Rectal smooth muscle tissue (tissue), 1 donor: ENCODE measurements around the gene GALNT18.
A peak's percentile ranks its signal among the peaks of the same experiment; 100 is the strongest.

ENCODE experiments used
- H3K27ac ChIP-seq: one replicate; pipeline ENCODE4 v1.7.0; 2013; ENCODE audit warnings: low read depth, low read length, inconsistent platforms
- H3K27me3 ChIP-seq: one replicate; pipeline ENCODE4 v1.7.0; 2013; ENCODE audit warnings: low read length; ENCODE audit not compliant: control insufficient read depth, insufficient read depth
- H3K36me3 ChIP-seq: one replicate; pipeline ENCODE4 v1.7.0; 2013; ENCODE audit warnings: low read length; ENCODE audit not compliant: control insufficient read depth, insufficient read depth
- H3K4me1 ChIP-seq: one replicate; pipeline ENCODE4 v1.7.0; 2013; ENCODE audit warnings: low read length; ENCODE audit not compliant: control insufficient read depth, insufficient read depth
- H3K4me3 ChIP-seq: one replicate; pipeline ENCODE4 v1.7.0; 2013; ENCODE audit warnings: low read length
- H3K9ac ChIP-seq: one replicate; pipeline ENCODE4 v1.7.0; 2013; ENCODE audit warnings: low read length

The GALNT18 gene

GRCh38 chr11:11396301-11397035 lies 225.3 kb downstream of the GALNT18 start:
- peak overlapping the region; percentile 76 for H3K27ac ChIP-seq
- H3K9ac ChIP-seq, result no peak overlapping the region
- no peaks in the 10 kb centered on the region for H3K27me3 ChIP-seq
- H3K4me1 ChIP-seq, result peaks cover 12% of the 10 kb centered on the region
- H3K36me3 ChIP-seq, result no peaks in the 10 kb centered on the region
- no peak overlapping the region for H3K4me3 ChIP-seq

DNA sequence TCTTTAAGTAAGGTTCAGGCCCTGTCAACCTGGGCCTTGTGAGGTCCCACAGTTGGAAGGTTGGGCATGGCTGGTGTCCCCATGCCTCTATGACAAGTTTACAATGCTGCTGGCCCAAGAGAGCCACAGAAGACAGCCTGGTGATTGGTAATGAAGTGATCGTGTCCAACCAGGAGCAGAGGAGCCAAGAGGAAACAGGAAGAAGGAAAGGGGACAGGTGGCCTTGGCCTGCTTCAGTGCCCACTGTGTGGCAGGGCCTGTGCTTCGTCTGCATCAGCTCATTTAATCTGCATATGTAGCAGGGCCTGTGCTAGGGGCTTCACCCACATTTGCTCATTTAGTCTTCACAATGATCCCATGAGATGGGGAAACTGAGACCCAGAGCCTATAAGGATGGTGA lies 226.7 kb downstream of the GALNT18 start:
- Histone ChIP-seq H3K27me3 (no peaks in the 10 kb centered on the region), H3K4me1 (peaks cover 12% of the 10 kb centered on the region), H3K9ac (no peak overlapping the region), H3K27ac (no peak overlapping the region), H3K4me3 (no peak overlapping the region), H3K36me3 (no peaks in the 10 kb centered on the region)

DNA sequence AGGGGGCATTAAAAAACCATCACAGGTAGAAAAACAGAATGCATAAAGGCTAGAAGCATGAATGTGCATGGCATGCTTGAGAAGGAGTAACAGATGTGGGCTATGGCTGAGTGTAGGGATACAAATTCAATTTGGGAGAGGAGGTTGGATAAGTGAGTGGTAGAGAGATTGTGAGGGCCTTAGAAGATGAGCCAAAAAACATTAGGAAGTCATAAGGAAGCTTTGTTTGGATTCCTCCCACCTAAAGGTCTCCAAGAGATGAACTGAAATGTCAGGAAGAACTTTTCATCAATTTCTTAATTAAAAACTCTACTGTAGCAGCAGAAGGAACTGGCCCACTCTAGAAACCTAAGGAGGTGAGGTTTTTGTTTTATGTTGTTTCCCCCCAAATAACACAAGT lies 227.6 kb downstream of the GALNT18 start:
- H3K36me3 ChIP-seq, result no peaks in the 10 kb centered on the region
- no peak overlapping the region for H3K9ac ChIP-seq
- no peak overlapping the region for H3K4me3 ChIP-seq
- H3K27ac ChIP-seq, result no peak overlapping the region
- H3K27me3 ChIP-seq, result no peaks in the 10 kb centered on the region
- peaks cover 12% of the 10 kb centered on the region for H3K4me1 ChIP-seq

DNA sequence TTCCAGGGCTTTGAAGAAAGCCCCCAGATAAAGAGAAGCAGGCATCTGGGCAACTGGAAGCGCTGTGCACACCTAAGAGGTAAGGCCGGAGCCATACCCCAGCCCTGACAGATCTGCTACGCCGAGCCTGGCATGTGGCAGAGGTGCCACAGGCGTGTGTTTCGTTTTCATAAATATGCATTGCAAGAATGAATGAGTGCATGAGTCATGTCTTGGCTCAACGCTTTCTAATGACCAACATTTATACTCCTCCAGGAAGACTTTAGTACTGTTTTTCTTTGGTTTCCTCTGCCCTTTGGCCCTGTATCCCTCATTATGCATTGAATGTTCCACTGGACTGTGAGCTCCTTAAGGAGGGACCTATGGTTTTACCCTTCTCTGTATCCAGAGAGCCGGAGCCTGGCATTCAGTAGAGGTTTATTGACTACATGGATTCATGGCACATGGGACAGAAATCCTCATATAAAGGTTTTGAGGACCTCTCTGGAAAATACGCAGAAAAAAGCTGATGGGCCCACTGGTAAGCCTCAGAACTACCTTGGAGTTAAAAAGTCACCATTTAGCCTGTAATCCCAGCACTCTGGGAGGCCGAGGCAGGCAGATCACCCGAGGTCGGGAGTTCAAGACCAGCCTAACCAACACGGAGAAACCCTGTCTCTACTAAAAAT lies 229.9 kb downstream of the GALNT18 start:
- no peaks in the 10 kb centered on the region for H3K27me3 ChIP-seq
- no peak overlapping the region for H3K4me3 ChIP-seq
- peaks cover 12% of the 10 kb centered on the region for H3K4me1 ChIP-seq
- no peak overlapping the region for H3K27ac ChIP-seq
- no peaks in the 10 kb centered on the region for H3K36me3 ChIP-seq
- no peak overlapping the region for H3K9ac ChIP-seq

DNA sequence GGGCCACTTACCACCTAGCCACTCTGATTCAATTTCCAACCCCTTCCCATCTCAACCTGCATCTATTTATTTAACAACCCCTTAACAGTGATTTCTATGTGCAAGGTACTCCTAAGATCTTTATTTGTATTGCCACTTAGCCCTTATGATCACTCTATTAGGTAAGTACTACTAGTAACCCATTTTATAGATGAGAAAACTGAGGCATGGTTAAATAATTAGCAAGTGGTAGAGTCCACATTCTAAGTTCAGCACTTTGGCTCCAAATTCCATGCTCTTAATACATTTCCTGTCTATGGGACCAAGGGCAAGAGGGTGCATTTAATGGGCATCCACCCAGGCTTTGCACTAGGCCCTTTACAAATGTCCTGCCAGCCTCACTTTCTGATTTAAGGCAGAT lies 230.6 kb downstream of the GALNT18 start:
- peaks cover 4% of the 10 kb centered on the region for H3K4me1 ChIP-seq
- no peaks in the 10 kb centered on the region for H3K36me3 ChIP-seq
- no peaks in the 10 kb centered on the region for H3K27me3 ChIP-seq
- no peak overlapping the region for H3K4me3 ChIP-seq
- no peak overlapping the region for H3K9ac ChIP-seq
- no peak overlapping the region for H3K27ac ChIP-seq

DNA sequence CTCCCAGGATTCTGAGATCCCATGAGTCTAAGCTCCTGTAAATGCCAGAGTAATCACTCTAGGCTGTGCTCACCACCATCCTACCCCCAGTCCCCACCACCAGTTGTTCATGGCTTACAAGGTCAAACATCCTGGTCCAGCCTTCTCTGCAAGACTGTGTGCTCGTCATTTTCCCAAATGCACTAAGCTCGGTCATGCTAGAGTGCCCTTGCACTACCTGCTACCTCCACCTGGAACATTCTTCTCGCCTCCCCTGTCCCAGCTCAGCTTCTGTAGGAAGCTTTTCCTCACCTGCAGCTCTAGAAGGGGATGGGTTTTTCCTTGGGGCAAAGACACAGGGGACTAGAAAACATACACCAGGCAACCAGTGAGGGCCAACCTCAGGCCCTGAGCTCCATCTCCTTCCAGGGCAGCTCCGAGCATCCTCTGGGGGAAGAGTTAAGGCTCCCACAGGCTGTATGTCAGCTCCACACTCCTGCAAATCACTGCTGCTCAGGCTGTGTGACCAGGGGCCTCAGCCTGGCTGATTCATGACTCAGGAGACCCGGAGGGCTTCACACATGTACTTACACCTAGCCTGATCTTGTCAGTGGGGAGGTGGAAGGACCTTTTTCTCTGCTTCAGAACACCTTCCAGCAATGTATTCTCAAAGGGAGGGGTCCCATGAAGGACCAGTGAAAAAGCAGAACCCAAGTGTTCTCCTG lies 231.6 kb downstream of the GALNT18 start:
- H3K36me3 ChIP-seq, result no peaks in the 10 kb centered on the region
- H3K4me3 ChIP-seq, result no peak overlapping the region
- H3K4me1 ChIP-seq, result peaks cover 2% of the 10 kb centered on the region
- H3K27me3 ChIP-seq, result no peaks in the 10 kb centered on the region
- H3K9ac ChIP-seq, result no peak overlapping the region
- no peak overlapping the region for H3K27ac ChIP-seq

DNA sequence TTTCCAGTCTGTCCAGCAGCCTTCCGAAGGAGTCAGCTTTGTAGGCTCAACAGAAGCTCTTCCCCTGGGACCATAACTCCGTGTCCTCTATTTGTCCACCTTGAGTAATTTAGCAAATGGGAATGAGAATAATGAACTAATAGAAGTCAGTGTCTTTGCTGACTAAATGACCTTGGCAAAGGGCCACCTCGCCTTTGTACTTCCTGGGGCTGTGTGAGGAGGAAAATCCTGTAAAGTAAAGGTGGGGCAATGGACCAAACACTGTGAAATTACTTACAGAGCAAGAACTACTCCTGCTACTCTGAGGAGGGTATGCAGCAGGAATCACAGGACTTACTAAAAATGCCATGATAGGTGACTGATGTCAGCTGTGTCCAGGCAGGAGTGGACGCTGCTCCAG lies 232.6 kb downstream of the GALNT18 start:
- no peak overlapping the region for H3K9ac ChIP-seq
- no peak overlapping the region for H3K27ac ChIP-seq
- H3K4me3 ChIP-seq, result no peak overlapping the region
- H3K4me1 ChIP-seq, result peaks cover 2% of the 10 kb centered on the region
- H3K27me3 ChIP-seq, result no peaks in the 10 kb centered on the region
- H3K36me3 ChIP-seq, result no peaks in the 10 kb centered on the region

GRCh38 chr11:11387622-11388305 lies 234.0 kb downstream of the GALNT18 start:
- H3K4me3 ChIP-seq, result no peak overlapping the region
- H3K4me1 ChIP-seq, result peaks cover 2% of the 10 kb centered on the region
- no peak overlapping the region for H3K9ac ChIP-seq
- no peaks in the 10 kb centered on the region for H3K27me3 ChIP-seq
- H3K27ac ChIP-seq, result no peak overlapping the region
- no peaks in the 10 kb centered on the region for H3K36me3 ChIP-seq

DNA sequence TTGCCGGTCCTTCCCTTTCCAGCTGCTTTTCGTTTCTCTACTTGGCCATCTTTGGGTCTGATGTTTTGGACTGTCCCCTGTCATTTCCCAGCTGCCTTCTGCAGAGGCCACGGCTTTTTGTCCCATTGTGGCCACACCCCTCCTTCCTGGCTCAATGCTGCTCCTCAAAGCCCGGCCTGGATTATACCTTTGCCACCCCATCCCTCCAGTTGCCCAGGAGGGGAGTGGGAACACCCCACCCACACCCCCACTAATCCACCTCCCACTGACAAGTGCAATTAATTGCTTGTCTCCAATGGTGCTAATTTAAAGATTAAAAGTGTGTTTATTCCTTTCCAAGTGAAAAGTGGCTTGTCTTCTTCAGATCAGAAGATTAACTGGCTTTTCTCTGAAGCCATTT lies 234.6 kb downstream of the GALNT18 start:
- Histone ChIP-seq H3K27ac (no peak overlapping the region), H3K9ac (no peak overlapping the region), H3K4me3 (no peak overlapping the region), H3K27me3 (no peaks in the 10 kb centered on the region), H3K4me1 (peaks cover 2% of the 10 kb centered on the region), H3K36me3 (no peaks in the 10 kb centered on the region)

- H3K36me3 ChIP-seq, result no peaks in the 10 kb centered on the region
- H3K27ac ChIP-seq, result no peak overlapping the region
- no peaks in the 10 kb centered on the region for H3K4me1 ChIP-seq
These were observed 237.0 kb downstream of the GALNT18 start for GRCh38 chr11:11384829-11385228.

DNA sequence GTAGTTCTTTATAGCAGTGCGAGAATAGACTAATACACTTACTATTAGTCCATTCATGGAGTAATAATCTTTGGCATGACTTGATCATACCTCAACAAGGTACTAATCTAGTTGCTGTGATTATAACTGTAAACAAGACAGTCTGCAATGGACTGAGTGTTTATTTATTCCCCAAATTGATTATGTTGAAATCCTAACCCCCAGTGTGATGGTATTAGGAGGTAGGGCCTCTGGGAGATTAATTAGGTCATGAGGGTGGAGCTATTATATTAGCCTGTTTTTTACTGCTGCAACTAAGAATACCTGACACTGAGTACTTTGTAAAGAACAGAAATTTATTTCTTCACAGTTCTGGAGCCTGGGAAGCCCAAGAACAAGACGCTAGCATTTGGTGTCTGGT lies 237.8 kb downstream of the GALNT18 start:
- H3K27ac ChIP-seq, result no peak overlapping the region
- H3K4me1 ChIP-seq, result no peaks in the 10 kb centered on the region
- H3K36me3 ChIP-seq, result no peaks in the 10 kb centered on the region
- H3K27me3 ChIP-seq, result no peaks in the 10 kb centered on the region
- H3K4me3 ChIP-seq, result no peak overlapping the region
- H3K9ac ChIP-seq, result no peak overlapping the region

More at GRCh38 chr11:11384829-11385228, 237.0 kb downstream of the GALNT18 start:
- Histone ChIP-seq H3K4me3 (no peak overlapping the region), H3K27me3 (no peaks in the 10 kb centered on the region), H3K9ac (no peak overlapping the region)

DNA sequence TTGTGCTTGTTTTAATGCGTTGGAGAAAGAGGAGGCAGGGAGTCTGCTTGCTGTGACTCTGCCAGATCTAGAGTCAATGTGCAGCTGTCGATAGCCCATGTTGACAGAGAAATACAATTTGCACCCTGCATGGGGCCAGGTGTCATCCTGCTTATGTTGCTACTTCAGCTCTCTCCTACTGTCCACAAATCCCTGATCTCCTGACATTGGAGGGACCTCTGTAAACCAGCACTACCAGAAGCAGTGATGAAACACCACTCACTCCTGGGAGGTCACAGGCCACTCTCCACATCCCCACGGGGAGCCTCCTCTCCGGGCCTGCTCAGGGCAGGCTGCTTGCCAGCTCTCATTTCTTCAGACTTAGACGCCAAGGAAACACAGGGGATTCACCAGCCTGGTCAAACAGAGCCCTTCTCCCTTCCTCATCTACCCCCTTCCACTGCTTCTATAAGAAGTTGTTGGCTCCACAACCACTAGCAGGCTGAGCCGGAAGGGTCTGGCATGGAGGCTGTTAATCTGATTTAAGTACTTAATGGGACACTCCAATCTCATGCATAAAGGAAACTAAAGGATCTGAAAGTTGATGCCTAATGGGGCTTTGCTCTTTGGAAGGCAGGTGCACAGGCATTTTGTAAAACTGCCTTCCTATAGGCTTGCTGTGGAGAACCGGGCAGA lies 238.8 kb downstream of the GALNT18 start:
- Histone ChIP-seq H3K4me1 (no peaks in the 10 kb centered on the region), H3K36me3 (no peaks in the 10 kb centered on the region), H3K4me3 (no peak overlapping the region), H3K9ac (no peak overlapping the region), H3K27ac (no peak overlapping the region), H3K27me3 (no peaks in the 10 kb centered on the region)
